ENCODE data around the gene CENPF. TPM values are rescaled to one million over a fixed set of nuclear protein-coding genes. Genes with fewer than 3 reads are reported as not detected.

The CENPF gene
- total RNA-seq, 1 experiment from 2014 or later, result 135 TPM

GRCh38 chr1:214649607-214650006 lies 46.6 kb downstream of the CENPF start:
- no TSS peak for BruUV-seq (replicated peaks)
- ChIA-PET POLR2A (no interaction called here), CTCF (interaction anchor here (0.6 to 17.9 kb wide), 9 partner anchors 11 to 879 kb away, joined by 3 to 335 read pairs (median 49); no protein-coding TSS in a partner anchor)
- no peak for TF ChIP-seq CTCF (IDR thresholded peaks at IDR 0.05; ENCODE audit: unreplicated experiment)
- intact Hi-C loops (cut with micrococcal nuclease), result no loop called here
- Mint-ChIP-seq H3K9me3 (ENCODE audit: unreplicated experiment) (no peaks in the 10 kb centered on the region), H3K4me3 (ENCODE audit: unreplicated experiment) (no peak overlapping the region), H3K27ac (ENCODE audit: low read depth, unreplicated experiment) (peak overlapping the region; percentile 17), H3K27me3 (ENCODE audit: insufficient read depth, unreplicated experiment) (no peaks in the 10 kb centered on the region), H3K36me3 (ENCODE audit: insufficient read depth, unreplicated experiment) (peaks cover 53% of the 10 kb centered on the region), H3K4me1 (ENCODE audit: insufficient read depth, unreplicated experiment) (no peaks in the 10 kb centered on the region)
- no peak for DNase-seq (ENCODE audit: unreplicated experiment)

- no peak for DNase-seq (ENCODE audit: unreplicated experiment)
These were observed 47.7 kb downstream of the CENPF start for GRCh38 chr1:214650664-214651063.

GRCh38 chr1:214657299-214657698 lies 54.3 kb downstream of the CENPF start:
- Mint-ChIP-seq H3K4me3 (ENCODE audit: unreplicated experiment) (no peak overlapping the region), H3K4me1 (ENCODE audit: insufficient read depth, unreplicated experiment) (peaks cover 8% of the 10 kb centered on the region), H3K36me3 (ENCODE audit: insufficient read depth, unreplicated experiment) (peaks cover 50% of the 10 kb centered on the region), H3K9me3 (ENCODE audit: unreplicated experiment) (no peaks in the 10 kb centered on the region), H3K27me3 (ENCODE audit: insufficient read depth, unreplicated experiment) (no peaks in the 10 kb centered on the region), H3K27ac (ENCODE audit: low read depth, unreplicated experiment) (no peak overlapping the region)
- ChIA-PET CTCF (interaction anchor here (0.6 to 17.9 kb wide), 7 partner anchors 9 to 871 kb away, joined by 3 to 335 read pairs (median 4); no protein-coding TSS in a partner anchor), POLR2A (no interaction called here)
- no TSS peak for BruUV-seq (replicated peaks)
- intact Hi-C loops (cut with micrococcal nuclease), result no loop called here
- TF ChIP-seq CTCF (IDR thresholded peaks at IDR 0.05; ENCODE audit: unreplicated experiment), result no peak
- DNase-seq (ENCODE audit: unreplicated experiment), result no peak

More at GRCh38 chr1:214650664-214651063, 47.7 kb downstream of the CENPF start:
- intact Hi-C loops (cut with micrococcal nuclease), result no loop called here
- ChIA-PET POLR2A (no interaction called here), CTCF (interaction anchor here (0.6 to 17.9 kb wide), 9 partner anchors 8 to 878 kb away, joined by 3 to 335 read pairs (median 49); no protein-coding TSS in a partner anchor)
- Mint-ChIP-seq H3K4me3 (ENCODE audit: unreplicated experiment) (no peak overlapping the region), H3K27ac (ENCODE audit: low read depth, unreplicated experiment) (no peak overlapping the region), H3K4me1 (ENCODE audit: insufficient read depth, unreplicated experiment) (no peaks in the 10 kb centered on the region), H3K36me3 (ENCODE audit: insufficient read depth, unreplicated experiment) (peaks cover 49% of the 10 kb centered on the region), H3K9me3 (ENCODE audit: unreplicated experiment) (no peaks in the 10 kb centered on the region), H3K27me3 (ENCODE audit: insufficient read depth, unreplicated experiment) (no peaks in the 10 kb centered on the region)
- no TSS peak for BruUV-seq (replicated peaks)
- no peak for TF ChIP-seq CTCF (IDR thresholded peaks at IDR 0.05; ENCODE audit: unreplicated experiment)

- Mint-ChIP-seq H3K27me3 (ENCODE audit: insufficient read depth, unreplicated experiment) (no peaks in the 10 kb centered on the region), H3K36me3 (ENCODE audit: insufficient read depth, unreplicated experiment) (peaks cover 41% of the 10 kb centered on the region), H3K4me3 (ENCODE audit: unreplicated experiment) (no peak overlapping the region), H3K27ac (ENCODE audit: low read depth, unreplicated experiment) (peak overlapping the region; percentile 28), H3K4me1 (ENCODE audit: insufficient read depth, unreplicated experiment) (peaks cover 13% of the 10 kb centered on the region), H3K9me3 (ENCODE audit: unreplicated experiment) (no peaks in the 10 kb centered on the region)
- DNase-seq (ENCODE audit: unreplicated experiment), result no peak
- no TSS peak for BruUV-seq (replicated peaks)
- CTCF ChIA-PET, result interaction anchor here (0.7 to 17.9 kb wide), 9 partner anchors 9 to 1045 kb away, joined by 3 to 335 read pairs (median 5); no protein-coding TSS in a partner anchor
- POLR2A ChIA-PET, result interaction anchor here (2.0 kb wide), 1 partner anchor 488 kb away, joined by 9 read pairs; no protein-coding TSS in a partner anchor
- intact Hi-C loops (cut with micrococcal nuclease), result no loop called here
- no peak for TF ChIP-seq CTCF (IDR thresholded peaks at IDR 0.05; ENCODE audit: unreplicated experiment)
These were observed 55.2 kb downstream of the CENPF start for GRCh38 chr1:214658175-214658574.
